ENCODE results near the gene TPD52L1. TPM values are rescaled to one million over a fixed set of nuclear protein-coding genes. Genes with fewer than 3 reads are reported as not detected.

Gene TPD52L1
- polyA plus RNA-seq, 1 donor: 92.7 TPM

- no peak for DNase-seq
These were observed 16.8 kb downstream of the TPD52L1 start for GRCh38 chr6:125170376-125170775.

- DNase-seq: no peak
These were observed 19.9 kb downstream of the TPD52L1 start for GRCh38 chr6:125173341-125174095.

DNA sequence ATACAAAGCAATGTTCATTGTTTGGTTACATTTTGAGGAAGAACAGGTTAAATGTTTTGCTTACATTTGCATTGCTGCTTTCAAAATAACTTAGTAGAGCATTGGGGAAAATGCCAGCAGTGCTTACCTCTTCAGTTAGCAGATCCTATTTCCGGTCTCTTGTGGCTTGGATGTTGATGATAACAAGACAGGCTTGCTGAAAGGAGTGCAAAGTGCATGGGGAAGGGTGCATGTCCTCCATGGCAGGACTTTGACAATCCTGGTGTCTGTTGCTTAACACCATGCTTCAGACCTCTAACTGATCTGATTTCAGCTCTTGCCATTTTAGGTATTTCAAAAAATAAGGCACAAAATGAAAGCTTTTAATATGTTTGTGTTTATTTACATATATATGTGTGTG, 21.1 kb downstream of the TPD52L1 start:
- no peak for DNase-seq

DNA sequence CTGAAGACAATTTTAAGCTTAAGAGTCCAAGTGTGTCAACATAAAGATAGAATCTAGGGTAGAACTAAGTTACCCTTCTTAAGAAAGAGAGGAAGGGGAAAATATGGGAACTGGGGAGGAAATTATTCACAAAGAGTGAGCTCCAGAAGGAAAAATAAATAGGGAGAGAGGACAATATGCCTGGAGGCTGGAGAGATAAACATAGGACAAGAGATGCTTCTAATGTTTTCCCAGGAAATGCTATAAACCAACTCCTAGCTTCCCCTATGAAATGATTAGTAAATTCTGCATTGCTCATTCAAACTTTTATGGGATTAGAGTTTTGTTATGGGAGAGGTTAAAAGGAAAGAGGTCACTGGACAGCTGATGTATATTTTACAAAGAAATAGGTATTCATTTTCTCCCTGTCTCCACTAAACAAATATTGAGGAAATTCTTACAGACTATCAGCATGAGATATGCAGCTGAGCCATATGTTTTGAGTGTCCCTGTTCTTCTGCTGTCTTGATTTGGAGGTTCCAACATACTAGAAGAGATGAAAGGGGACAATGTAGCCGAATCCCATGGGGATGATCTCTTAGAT, 22.0 kb downstream of the TPD52L1 start:
- DNase-seq: no peak

DNA sequence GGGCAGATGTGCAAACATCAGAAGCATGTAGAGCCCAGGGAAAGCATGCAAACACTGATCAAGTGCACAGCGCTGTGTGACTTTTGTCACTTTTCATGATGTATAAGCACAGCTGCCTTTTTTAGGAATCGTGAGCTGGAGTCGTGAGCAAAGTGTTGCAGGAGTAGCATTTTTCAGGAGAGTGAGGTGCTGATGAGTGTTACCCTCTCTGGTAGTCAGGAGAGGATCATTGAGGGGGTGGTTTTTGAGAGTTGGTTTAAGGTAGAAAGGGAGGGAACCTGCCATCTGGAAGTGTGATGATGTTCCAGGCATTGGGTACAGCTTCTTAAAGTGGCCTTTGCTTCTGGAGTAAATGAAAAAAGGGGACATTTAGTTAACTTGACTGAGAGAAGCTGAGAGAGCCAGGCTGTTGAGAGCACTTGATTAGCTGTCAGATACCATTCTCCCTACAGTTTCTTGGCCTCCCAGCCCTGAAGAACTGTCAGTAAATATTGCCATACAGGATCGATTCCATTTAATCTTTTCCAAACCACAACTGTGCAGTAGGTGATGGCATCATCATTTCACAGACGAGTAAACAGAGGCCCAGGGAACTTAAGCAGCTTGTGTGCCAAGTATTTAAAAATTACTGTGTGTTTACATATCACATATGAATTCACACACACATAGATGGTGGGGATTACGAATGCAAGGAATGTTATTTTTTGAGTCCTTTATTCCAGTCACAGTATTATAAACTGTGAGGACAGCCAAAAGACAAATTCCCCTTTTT, 28.9 kb downstream of the TPD52L1 start:
- DNase-seq: no peak

GRCh38 chr6:125183391-125183790, 29.8 kb downstream of the TPD52L1 start:
- DNase-seq: no peak

DNA sequence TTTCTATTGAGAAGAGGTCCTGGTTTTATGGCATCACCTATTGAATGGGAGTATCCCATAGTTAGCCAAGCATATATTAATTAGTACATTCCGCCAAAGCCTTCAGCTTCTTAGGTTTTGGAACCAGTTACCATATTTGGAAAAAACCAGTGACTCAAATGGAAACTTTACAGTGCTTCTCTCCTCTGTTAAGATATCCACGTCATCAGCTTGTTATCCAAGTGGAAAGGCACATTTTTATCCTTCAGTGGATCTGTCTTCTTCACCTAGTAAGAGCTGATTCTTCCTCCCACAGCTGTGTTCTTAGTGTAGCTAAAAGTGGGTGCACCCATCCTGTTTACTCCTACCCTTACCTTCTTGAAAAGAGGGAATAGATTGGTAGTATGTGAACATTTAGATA, 34.5 kb downstream of the TPD52L1 start:
- no peak for DNase-seq

DNA sequence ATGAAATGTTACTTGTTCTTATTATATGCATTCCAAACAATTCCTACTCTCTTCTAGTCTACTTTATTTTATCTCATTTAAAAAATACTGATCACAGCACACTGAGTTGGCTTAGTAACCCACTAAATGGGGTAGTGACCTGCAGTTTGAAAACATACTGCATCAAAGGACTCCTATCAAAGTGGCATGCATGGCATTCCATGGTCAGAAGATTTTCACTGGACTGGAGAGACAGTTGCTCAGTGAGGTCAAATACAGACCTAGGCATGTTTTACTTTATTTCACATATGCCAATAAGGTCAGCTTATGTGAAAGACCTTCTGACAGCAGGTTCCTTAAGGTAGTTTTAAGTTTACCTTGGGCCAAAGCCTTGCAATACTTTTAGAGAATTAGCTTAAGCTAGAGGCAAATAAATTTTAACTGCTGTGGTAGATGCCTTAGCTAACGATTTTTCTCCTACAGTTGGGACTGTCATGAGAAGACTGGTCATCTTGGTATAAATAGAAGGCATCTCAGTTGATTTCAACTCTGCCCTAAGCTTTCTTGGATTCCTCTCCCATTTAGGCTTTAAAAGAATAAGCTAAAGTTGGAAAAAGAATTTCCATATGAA, 35.1 kb downstream of the TPD52L1 start:
- no peak for DNase-seq

- DNase-seq: no peak
These were observed 35.9 kb downstream of the TPD52L1 start for GRCh38 chr6:125189494-125189893.

GRCh38 chr6:125190667-125191066, 37.1 kb downstream of the TPD52L1 start:
- DNase-seq: no peak

DNA sequence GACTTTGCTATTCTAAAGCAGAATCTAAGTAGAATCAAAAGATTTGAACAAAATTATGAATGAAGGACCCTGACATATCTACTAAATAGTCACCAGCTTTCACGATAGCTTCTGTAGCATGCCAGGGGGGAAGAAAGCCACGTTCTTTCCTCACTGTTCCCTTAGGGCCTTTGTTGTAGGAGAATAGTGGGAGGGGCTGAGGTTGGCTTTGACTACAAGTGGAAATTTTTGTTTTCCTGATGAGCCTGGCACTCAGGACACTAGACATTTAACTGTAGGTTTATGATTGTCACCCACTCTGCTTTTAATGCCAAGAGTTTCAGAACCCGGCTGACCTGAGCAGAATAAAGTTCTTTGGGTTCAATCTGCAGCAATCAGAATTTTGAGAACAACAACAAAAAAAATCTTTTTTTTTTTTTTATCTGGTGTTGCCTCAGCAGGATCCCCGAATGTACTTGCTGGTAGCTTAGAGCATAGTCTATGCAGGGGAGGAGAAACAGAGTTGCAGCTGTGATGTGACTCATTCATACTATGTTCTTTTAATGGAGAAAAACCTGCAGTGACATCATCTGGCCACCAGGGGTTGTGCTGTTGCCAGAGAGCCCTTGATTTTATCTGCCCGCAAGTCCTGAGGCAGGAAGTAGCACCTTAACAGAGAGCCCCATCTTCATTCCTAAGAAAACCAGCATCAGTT, 38.5 kb downstream of the TPD52L1 start:
- DNase-seq: no peak

DNA sequence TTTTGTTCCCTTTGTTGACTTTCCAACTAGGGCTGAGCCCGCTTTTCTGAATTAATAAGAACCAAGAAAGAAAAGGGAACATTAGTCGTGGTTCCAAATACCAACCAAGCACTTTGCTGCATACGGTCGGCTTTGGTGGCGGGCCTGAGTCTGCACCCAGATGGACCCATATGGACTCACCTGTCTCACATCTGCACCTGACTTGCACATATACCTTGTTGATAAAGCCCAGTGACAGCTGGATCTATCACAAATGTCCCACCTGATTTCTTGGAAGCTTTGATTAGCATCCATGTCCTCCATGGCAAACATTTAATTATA, 39.0 kb downstream of the TPD52L1 start:
- DNase-seq: no peak

GRCh38 chr6:125193208-125193607, 39.6 kb downstream of the TPD52L1 start:
- no peak for DNase-seq

DNA sequence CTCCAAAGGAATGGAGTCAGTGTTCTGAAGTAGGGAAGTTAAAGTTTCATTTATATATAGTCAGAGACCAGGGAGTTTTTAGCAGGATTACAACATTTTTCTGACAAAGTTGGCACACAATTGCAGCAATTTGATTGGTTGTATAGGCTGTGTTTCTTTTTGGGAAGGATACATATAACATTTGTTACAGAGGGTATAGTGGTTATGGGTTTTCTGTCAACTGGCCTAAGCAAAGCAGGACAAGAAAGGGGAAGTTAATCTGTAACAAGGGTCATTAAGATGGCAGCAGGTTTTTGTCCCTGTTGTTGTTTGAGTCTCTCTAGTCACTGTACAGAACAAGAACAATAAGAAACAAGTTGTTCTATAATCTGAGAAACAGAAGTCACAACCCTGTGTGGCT, 41.4 kb downstream of the TPD52L1 start:
- no peak for DNase-seq

GRCh38 chr6:125195526-125195925, 42.0 kb downstream of the TPD52L1 start:
- DNase-seq: no peak

DNA sequence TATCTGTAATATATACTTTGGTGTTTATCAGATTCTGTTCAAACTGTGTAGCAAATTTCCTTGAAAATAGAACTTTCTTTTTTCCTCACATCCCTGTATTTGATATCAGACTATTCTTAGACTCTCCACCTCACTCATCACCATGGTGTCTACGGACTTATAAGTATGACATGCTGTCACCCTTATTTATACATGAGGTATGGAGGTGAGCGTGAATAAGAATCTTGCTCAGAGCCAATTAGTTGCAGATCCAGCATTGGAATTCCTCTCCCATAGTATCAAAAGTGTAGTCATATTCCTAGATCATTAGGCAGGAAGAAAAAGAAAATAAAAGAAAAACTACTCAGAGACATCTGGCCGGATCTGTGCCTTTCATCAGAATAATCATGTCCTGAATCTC, 43.0 kb downstream of the TPD52L1 start:
- no peak for DNase-seq

- peak; percentile 26 for DNase-seq
These were observed 44.3 kb downstream of the TPD52L1 start for GRCh38 chr6:125197795-125198269.

GRCh38 chr6:125198398-125198937, 44.9 kb downstream of the TPD52L1 start:
- DNase-seq: no peak

DNA sequence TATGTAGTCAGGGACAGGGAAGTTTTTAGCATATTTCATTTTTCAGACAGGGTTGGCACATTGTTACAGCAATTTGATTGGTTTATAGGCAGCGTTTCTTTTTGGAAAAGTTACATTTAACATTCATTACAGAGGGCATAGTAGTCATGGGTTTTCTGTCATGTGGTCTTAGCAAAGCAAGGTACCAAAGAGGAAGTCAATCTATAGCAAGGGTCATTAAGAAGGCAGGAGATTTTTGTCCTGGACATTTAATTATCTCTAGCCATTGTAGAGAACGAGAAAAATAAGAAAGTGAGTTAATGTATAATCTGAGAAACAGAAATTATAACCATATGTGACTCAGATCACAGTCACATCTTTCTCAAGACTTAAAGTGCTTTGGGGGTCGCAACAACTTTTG, 47.4 kb downstream of the TPD52L1 start:
- no peak for DNase-seq

DNA sequence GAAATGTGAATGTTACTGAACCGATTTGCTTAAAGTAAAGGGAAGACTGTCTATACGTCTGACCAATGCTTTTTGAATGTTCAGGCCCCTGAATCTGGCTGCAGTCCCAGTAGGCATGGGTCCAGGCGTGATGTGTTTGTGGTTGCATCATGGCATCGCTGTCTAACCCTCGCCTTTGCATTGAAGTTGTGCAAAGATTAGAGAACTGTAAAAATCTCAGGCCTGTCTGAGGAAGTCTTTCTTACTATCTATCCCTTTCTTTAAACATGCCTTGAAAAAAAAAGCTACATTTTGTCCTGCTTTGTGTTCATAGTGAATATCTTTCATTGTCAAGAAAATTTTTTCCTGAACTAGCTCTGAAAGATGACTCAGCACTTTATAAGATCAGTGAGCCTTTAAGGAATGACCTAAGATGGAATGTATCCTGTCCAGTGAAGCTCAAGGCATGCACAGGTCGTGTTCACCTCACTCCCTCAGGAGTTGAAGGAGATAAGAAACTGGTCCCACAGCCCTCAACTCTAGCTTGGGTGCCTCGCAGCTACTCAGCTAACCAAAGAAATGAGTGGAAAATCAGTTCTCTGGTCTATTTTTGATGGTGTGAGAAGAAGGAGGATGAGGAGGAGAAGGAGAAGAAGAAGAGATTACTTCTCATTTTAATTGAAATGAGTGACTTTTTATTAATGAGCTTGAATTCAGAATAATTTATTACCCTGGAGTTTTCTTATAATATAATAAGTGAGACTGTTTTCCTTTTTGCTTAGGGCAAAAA, 48.6 kb downstream of the TPD52L1 start:
- no peak for DNase-seq

- DNase-seq: no peak
These were observed 49.8 kb downstream of the TPD52L1 start for GRCh38 chr6:125203395-125203794.
